SKM-1 (cell line): ENCODE measurements around the gene STPG4.
"Not testable (repeated sequence)": the region's sequence is repeated elsewhere in the genome, so short reads cannot be mapped to it uniquely, and the experiment has no call there.

Experiments used
- DNase-seq: peaks from one replicate; lab custom pipeline; 2025; ENCODE audit not compliant: unreplicated experiment; lab: John Stamatoyannopoulos, UW

The STPG4 gene

DNA sequence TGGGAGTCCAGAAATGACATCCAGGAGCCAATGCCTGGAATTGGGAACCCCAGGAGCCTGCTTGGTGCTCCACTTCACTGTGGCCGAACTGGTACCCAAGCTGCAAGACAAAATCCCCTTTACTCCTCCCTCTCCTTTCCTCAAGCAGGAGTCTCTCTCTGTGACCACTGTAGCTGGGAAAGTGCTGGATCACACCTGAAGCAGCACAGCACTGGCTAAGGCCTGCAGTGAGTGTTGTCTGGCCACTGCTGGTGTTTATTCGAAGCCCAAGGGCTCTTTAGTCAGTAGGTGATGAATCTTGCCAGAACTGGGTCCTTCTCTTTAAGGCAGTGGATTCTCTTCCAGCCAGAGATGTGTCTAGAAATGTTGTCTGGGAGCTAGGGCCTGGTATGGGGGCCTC, 26.4 kb downstream of the STPG4 start:
- DNase-seq = no peak

DNA sequence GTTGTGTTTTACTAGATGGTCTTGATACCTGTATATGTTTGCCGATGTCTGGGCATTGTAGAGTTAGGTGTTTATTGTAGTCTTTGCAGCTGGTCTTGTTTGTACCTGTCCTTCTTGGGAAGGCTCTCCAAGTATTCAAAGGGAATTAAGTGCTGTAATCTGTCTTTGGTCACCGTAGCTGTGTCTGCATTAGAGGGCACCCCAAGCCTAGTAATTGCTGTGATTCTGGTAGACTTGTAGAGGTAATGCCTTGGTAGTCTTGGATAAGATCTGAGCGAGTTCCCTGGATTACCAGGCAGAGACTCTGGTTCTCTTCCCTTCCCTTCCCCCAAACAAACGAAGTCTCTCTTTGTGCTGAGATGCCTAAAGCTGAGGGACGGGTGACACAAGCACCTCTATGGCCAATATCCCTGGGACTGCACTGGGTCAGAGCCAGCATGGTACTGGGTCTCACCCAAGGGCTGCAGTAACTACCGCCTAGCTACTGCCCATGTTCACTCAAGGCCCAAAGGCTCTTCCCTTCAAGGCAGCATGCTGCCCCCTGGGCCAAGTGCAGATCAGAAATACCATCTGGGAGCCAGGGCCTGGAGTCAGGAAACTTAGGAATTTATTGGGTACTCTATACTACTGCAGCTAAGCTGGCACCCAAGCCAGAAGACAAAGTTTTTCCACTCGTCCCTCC, 27.1 kb downstream of the STPG4 start:
- DNase-seq = no peak

DNA sequence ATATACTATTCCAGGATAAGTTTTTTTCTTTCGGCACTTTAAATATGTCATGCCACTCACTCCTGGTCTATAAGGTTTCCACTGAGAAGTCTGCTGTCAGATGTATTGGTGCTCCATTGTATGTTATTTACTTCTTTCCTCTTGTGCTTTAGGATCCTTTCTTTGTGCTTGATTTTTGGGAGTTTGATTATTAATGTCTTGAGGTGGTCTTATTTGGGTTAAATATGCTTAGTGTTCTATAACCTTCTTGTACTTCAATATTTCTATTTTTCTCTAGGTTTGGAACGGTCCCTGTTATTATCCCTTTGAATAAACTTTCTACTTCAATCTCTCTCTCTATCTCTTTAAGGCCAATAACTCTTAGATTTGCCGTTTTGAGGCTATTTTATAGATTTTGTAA, 28.3 kb downstream of the STPG4 start:
- DNase-seq = no peak

DNA sequence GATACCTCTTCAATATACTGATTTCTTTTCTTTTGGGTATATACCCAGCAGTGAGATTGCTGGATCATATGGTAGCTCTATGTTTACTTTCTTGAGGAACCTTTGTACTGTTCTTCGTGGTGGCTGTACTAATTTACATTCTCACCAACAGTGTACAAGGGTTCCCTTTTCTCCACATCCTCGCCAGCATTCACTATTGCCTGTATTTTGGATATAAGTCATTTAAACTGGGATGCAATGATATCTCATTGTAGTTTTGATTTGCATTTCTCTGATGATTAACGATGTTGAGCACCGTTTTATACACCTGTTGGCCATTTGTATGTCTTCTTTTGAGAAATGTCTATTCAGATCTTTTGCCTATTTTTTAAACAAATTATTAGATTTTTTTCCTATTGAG, 30.4 kb downstream of the STPG4 start:
- DNase-seq = not testable (repeated sequence)

DNA sequence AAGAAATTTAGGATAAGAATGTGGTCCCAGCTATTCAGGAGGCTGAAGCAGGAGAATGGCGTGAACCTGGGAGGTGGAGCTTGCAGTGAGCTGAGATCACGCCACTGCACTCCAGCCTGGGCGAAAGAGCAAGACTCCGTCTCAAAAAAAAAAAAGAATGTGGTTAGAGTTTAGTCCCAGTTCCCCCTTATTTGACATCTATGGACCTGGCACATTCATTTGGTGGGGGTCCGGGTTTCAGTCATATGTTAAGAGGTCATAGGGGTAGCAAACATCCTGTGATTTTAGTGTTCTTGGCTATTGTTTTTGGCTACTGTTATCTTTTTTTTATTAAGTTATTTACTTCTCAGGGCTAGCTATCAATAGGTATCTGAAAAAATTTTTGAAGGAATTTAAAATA, 34.7 kb downstream of the STPG4 start:
- DNase-seq = not testable (repeated sequence)

DNA sequence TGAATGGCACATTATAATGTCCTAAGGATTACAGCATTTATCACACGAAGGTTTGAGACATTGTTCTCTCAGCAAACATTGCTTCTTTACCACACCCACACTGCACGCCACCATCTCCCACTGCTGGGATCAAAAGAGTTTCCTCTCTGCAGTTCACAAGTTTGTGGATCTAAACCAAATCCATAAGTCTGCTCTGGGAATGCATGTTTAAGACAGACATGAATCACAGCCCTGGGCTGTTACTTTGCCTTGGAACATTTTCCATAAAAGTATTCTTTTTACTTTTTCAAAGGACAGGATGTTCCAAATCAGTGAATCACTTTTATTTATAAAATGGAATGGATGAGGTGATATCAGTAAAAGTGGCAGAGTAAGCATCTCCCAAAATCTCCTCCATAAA, 36.1 kb downstream of the STPG4 start:
- no peak for DNase-seq

DNA sequence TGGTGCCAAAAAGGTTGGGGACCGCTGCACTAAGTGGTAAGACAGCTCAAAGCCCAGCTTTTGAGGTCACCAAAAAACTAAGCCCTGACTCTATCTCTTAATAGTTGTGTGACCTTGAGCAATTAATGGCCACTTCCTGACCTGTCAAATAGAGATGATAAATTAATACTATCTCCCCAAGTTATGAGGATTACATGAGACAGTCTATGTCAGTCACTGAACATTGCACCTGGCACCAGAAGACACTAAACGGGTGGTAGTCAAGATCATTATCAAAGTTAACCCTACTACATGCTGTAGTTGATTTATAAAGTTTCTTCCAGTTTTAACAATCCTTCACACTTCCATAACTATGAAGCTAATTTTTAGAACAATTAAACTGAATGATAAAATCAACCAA, 36.5 kb downstream of the STPG4 start:
- DNase-seq = no peak

DNA sequence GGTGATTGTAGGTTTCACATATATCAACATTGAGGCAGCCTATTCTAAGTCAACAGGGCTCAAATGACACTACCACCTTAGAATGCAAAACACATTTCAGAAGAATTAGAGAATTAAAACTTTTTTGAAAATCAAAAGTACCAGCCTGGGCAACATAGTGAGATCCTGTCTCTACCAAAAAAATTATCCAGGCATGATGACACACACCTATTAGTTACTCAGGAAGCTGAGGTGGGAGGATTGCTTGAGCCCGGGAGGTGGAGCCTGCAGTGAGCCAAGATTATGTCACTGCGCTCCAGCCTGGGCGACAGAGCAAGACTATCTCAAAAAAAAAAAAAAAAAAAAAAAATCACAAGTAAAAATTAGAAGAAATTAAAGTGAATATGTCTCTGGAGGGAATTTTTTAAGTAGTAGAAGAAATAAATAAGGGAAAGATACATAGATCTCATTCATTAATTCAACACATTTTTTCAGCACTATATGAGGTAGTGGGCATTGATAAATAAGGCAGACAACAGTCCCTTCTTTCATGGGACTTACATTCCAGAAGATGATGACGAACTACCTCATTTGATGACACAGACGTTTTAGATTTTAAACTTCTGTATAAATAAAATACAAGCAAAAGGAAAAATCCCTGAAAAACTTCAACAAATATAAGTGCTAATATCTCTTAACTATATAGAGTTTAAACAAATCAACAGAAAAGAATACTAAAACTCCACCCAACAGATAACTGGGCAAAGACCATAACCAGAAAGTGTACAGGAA, 42.3 kb downstream of the STPG4 start:
- DNase-seq = no peak

DNA sequence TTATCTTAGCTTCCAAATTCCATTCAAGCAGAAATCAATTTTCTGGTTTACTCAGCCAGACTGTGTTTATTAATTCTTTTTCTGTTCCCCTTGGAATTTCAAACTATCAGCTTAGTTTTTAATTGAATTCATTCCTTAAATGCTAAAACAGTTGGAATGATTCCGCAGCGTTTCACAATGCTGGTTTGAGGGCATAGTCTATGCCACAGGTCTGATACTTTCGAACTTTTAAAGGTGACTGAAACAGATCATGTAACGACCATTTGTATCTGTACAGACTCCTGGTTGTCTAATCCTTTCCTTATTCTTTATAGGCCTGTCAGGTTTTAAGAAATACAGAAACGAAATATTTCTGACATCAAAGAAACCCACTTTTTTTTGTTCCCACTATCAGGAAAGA, 45.4 kb downstream of the STPG4 start:
- no peak for DNase-seq

DNA sequence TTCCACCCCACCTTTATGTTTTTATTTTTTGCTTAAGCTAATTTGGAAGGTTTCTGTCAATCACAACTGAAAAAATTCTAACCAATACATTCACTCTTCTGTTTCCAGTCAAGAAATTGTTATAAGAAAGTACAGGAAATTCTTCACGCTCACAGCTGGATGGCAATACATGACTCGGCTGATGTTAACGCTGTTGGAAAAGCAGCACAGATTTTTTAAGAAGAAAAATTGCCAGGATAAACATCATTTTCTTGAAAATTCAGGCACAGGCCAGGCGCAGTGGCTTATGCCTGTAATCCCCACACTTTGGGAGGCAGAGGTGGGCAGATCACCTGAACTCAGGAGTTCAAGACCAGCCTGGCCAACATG, 46.1 kb downstream of the STPG4 start:
- DNase-seq = no peak

DNA sequence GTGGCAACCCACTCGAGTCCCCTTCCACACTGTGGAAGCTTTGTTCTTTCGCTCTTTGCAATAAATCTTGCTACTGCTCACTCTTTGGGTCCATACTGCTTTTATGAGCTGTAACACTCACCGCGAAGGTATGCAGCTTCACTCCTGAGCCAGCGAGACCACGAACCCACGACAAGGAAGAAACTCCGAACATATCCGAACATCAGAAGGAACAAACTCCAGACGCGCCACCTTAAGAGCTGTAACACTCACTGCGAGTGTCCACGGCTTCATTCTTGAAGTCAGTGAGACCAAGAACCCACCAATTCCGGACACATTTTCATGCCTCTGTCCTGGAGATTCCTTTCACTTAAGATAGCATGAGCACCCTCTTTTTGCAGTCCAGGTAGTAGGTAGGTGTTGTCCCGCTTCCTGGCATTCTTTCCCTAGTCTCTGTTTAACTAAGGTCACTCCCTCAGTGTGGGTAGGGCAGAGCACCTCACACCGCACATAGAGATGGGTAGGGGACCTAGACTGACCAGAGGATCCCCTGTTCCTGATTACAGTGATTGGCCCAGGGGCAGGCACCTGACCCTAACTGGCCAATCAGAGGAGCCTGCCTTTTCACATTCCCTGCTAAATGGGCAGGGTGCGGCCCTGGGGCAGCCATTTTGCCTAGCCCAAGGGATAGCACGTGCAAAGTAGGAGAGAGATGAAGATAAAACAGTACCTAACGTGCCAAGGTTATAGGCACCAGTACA, 46.7 kb downstream of the STPG4 start:
- DNase-seq = not testable (repeated sequence)

DNA sequence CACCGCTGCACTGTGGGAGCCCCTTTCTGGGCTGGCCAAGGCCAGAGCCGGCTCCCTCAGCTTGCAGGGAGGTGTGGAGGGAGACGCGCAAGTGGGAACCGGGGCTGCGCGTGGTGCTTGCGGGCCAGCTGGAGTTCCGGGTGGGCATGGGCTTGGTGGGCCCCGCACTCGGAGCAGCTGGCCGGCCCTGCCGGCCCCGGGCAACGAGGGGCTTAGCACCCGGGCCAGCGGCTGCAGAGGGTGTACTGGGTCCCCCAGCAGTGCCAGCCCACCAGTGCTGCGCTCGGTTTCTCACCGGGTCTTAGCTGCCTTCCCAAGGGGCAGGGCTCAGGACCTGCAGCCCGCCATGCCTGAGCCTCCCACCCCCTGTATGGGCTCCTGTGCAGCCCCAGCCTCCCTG, 47.9 kb downstream of the STPG4 start:
- DNase-seq = not testable (repeated sequence)

DNA sequence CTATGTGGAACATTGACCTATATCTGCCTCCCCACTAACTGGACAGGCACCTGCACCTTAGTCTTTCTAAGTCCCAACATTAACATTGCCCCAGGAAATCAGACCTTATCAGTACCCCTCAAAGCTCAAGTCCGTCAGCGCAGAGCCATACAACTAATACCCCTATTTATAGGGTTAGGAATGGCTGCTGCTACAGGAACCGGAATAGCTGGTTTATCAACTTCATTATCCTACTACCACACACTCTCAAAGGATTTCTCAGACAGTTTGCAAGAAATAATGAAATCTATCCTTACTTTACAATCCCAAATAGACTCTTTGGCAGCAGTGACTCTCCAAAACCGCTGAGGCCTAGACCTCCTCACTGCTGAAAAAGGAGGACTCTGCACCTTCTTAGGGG, 48.9 kb downstream of the STPG4 start:
- DNase-seq = not testable (repeated sequence)

DNA sequence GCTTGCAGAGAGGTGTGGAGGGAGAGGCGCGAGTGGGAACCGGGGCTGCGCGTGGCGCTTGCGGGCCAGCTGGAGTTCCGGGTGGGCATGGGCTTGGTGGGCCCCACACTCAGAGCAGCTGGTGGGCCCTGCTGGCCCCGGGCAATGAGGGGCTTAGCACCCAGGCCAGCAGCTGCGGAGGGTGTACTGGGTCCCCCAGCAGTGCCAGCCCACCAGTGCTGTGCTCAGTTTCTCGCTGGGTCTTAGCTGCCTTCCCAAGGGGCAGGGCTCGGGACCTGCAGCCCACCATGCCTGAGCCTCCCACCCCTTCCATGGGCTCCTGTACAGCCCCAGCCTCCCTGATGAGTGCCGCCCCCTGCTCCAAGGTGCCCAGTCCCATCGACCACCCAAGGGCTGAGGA, 55.4 kb downstream of the STPG4 start:
- DNase-seq = not testable (repeated sequence)

DNA sequence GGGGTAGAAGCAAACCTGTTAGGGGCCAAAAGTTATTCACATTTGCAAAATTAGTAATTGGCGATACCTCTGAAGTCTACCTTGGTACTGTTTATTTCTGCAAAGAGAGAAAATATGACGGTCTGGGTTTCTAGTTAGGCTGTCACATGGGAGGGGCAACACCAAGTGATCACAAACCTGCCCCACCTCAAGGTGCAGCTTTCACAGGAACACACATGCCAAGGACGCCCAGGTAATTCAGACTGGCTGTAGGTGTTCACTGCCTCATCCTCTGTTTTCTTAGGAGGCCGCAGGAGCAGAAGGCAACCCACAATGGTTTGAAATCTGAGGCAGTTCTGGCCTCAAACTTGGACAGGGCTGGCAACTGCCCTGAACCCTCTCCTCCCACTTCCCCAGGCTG, 56.2 kb downstream of the STPG4 start:
- no peak for DNase-seq

DNA sequence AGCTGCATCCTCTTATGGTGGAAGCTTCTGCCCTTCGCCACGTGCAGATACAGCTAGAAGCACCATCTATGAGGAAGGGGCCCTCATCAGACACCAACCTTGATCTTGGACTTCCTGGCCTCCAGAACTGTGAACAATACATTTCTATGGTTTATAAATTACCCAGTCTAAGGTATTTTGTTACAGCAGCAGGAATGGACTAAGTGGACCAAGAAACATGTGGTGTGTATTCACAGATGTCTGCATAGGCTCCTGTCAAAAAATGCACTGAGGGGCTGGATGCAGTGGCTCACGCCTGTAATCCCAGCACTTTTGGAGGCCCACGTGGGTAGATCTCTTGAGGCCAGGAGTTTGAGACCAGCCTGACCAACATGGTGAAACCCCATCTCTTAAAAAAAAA, 57.5 kb downstream of the STPG4 start:
- DNase-seq = no peak

DNA sequence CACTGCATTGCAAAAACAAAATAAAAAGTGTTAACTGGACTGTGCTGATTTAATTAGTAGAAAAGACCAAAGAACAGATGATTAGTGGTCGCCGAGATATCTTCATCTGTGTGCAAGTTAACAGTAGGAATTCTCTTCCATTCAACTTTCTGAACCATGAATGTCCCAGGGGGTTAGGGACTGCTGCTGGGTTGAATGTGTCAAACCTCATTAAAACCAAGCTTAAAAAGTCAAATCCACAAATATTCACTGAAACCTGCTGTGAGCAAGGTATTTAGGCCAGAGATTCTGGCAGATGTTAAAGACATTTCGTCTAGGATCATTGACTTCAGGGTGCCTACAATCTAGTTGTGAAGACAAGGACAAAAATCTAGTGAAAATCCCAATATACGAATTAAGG, 58.7 kb downstream of the STPG4 start:
- no peak for DNase-seq

DNA sequence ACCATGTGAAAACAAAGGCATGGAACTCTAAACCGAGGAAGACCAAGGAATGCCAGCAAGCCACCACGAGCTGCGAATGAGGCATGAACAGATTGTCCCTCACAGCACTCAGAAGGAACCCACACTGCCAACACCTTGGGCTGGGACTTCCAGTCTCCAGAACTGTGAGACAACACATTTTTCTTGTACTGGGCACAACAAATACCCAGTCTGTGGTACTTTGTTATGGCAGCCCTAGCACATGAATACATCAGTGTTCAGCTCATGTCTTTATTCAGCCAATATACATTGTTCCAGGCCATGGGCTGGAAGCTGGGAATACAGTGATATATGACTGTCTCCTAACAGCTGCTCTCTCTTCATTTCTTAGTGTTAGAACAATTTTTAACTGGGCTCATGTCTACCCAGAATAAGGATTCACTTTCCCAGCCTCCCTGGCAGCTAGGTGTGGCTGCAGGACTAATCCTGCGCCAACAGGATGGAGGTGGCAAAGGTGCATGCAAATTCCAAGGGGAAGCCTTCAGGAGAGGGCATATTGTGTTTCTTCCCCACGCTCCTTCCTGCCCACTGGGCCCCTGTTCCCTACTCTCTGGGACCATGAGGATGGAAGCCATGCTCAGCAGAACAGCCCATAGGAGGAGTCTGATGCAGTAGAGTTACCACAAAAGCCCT, 59.6 kb downstream of the STPG4 start:
- DNase-seq = no peak

DNA sequence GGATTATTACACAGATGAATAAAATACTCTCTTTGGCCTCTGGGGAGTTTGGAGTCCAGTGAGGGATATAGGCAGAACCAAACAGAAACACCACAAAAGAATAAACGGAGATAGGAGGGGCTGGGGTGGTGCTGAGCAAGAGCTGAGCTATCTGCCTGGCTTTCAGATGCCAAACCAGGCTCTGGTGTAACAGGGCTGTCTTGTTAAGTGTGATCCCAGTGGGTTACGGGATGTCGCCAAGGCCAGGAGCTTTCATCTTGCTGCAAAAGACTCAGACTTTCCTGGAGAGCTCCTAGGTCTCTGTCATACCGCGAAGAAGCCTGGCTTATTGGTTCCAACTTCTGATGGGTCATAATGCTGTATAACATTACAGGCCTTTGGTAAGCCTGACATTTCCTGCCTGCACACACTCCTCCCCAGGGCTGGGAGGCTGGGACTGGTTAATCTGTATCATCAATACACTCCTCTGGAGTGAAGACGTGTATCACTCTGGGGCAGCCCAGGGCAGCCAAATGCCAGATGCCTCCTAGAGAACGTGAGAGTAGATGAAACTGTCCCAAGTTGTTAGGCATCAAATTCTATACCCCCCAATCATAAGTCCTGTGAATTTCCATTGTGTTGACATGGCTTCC, 60.5 kb downstream of the STPG4 start:
- DNase-seq = no peak

DNA sequence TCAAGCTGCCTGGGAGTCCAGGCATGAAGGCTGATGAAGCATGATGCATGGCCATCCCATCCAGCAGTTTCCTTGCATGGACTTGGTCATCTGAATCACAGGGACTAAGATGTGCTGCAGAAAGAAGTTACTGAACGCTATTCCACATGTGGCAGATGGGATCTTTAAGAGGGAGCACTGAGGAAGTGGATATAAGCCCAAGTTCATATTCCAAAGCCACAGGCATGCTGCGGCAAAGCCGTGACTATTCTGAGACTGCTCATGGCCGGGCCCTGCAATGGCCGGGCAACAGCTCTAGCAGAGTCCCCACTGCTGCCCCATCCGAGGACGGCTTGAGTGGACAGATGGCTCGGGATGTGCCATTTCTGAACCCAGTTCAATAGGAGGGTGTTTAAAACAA, 61.5 kb downstream of the STPG4 start:
- no peak for DNase-seq

DNA sequence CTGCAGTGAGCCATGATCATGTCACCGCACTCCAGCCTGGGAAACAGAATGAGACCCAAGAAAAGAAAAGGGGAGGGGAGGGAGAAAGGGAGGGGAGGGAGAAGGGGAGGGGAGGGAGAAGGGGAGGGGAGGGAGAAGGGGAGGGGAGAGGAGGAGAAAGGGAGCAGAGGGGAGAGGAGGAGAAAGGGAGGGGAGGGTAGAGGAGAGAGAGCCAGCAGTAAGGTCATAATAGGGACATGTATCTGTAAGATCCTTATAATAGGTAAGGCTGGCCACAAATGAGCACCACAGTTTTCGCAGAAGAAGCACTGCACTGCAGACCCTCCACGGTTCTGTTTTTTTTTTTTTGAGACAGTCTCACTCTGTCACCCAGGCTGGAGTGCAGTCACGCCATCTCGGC, 62.6 kb downstream of the STPG4 start:
- no peak for DNase-seq
